ENCODE data around the gene CREB3L4.

DNA sequence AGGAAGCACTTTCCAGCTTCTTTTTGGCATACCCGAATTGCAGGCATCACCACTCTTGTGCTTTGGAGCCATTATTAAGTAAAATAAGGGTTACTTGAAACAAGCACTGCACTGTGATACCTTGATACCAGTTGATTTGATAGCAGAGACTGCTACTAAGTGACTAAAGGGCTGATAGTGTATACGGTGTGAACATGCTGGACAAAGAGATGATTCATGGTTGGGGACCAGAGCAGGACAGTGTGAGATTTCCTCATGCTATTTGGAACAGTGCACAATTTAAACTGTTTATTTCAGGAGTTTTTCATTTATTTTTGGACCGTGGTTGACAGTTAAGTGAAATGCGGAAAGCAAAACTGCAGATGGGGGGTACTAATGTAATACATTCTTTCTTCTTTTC lies 32.7 kb downstream of the CREB3L4 start:
- TF ChIP-seq, protein P1, sequence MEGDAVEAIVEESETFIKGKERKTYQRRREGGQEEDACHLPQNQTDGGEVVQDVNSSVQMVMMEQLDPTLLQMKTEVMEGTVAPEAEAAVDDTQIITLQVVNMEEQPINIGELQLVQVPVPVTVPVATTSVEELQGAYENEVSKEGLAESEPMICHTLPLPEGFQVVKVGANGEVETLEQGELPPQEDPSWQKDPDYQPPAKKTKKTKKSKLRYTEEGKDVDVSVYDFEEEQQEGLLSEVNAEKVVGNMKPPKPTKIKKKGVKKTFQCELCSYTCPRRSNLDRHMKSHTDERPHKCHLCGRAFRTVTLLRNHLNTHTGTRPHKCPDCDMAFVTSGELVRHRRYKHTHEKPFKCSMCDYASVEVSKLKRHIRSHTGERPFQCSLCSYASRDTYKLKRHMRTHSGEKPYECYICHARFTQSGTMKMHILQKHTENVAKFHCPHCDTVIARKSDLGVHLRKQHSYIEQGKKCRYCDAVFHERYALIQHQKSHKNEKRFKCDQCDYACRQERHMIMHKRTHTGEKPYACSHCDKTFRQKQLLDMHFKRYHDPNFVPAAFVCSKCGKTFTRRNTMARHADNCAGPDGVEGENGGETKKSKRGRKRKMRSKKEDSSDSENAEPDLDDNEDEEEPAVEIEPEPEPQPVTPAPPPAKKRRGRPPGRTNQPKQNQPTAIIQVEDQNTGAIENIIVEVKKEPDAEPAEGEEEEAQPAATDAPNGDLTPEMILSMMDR (conservative IDR thresholded peaks at IDR 0.05; ENCODE audit: low read length), result no peak
- no peak for TF ChIP-seq EZH2phosphoT487 (IDR thresholded peaks at IDR 0.05; ENCODE audit: borderline replicate concordance, low read depth, low read length)

Measured in OCI-LY7 (cell line).